Esophagus muscularis mucosa (tissue), 4 donors: ENCODE measurements around the gene NRP1. TPM values are rescaled to one million over a fixed set of nuclear protein-coding genes. Genes with fewer than 3 reads are reported as not detected.

Experiments used
- DNase-seq: peaks from one replicate; pipeline ENCODE4 v3.0.0-alpha.2; 2017; ENCODE audit errors: extremely low spot score
- H3K27ac ChIP-seq, 4 donors: fragments of 200-600 bp; sonication (generic); replicated peaks in 1 of 4; 1 replicate in 3 of 4; 2 replicates in 1 of 4; pipeline ENCODE4 v1.5.1; 2016 to 2019; ENCODE audit warnings: mild to moderate bottlenecking in 1 of 4
- H3K27me3 ChIP-seq, 4 donors: fragments of 200-600 bp; sonication (generic); one replicate each; pipeline versions ENCODE4 v1.5.1 to v1.6.0; 2016 to 2019
- H3K36me3 ChIP-seq, 4 donors: fragments of 200-600 bp; sonication (generic); one replicate each; pipeline ENCODE4 v1.5.1; 2016 to 2019
- H3K4me1 ChIP-seq, 4 donors: fragments of 200-600 bp; sonication (generic); one replicate each; pipeline ENCODE4 v1.5.1; 2016 to 2019
- H3K4me3 ChIP-seq, 4 donors: fragments of 200-600 bp; sonication (generic); 1 replicate in 2 of 4; 2 replicates in 2 of 4; pipeline ENCODE4 v1.5.1; 2016 to 2019; ENCODE audit warnings: mild to moderate bottlenecking in 4 of 4, moderate library complexity in 1 of 4
- H3K9me3 ChIP-seq, 4 donors: fragments of 200-600 bp; sonication (generic); 1 replicate in 3 of 4; 2 replicates in 1 of 4; pipeline ENCODE4 v1.5.1; 2016 to 2019
- CTCF ChIP-seq, 3 experiments: fragments of 200-600 bp in 2 of 3; fragments of 450-650 bp in 1 of 3; sonication (generic) in 2 of 3; IDR thresholded peaks; one replicate each; pipeline ENCODE4 v1.5.1; 2017 to 2019; ENCODE audit warnings: antibody characterized with exemption in 3 of 3, mild to moderate bottlenecking in 2 of 3, moderate library complexity in 1 of 3
- EP300 ChIP-seq: sonication (generic); formaldehyde crosslinking; IDR thresholded peaks from one replicate; pipeline ENCODE4 v1.6.1; 2017; ENCODE audit warnings: antibody characterized with exemption
- POLR2A ChIP-seq: fragments of 450-650 bp; IDR thresholded peaks from one replicate; pipeline ENCODE4 v1.6.1; 2017; ENCODE audit warnings: antibody characterized with exemption, moderate library complexity, mild to moderate bottlenecking, low read depth
- POLR2AphosphoS5 ChIP-seq, 2 donors: sonication (generic); formaldehyde crosslinking; IDR thresholded peaks; one replicate each; pipeline ENCODE4 v1.6.1; 2017; ENCODE audit warnings: antibody characterized with exemption in 2 of 2
- WGBS: methylation state at CpG from one replicate; pipeline ENCODE4 v1.1.5; 2018; 5-methylcytosine and 5-hydroxymethylcytosine counted together
- intact Hi-C: fragments of 100-400 bp; cut with DNase I; formaldehyde crosslinking; loops from one replicate; pipeline ENCODE4 v1.15.1; 2023
- total RNA-seq, 4 donors: library from RNA; depleted of rRNA; stranded (reverse); fragments of >200 nt; gene quantifications; one replicate each; pipeline versions ENCODE4 v1.1.0 to v1.2.1, GENCODE V29; 2016

NRP1 gene
- total RNA-seq, 4 donors from 2014 or later: 36.5 to 64.4 (median 54.1) TPM

DNA sequence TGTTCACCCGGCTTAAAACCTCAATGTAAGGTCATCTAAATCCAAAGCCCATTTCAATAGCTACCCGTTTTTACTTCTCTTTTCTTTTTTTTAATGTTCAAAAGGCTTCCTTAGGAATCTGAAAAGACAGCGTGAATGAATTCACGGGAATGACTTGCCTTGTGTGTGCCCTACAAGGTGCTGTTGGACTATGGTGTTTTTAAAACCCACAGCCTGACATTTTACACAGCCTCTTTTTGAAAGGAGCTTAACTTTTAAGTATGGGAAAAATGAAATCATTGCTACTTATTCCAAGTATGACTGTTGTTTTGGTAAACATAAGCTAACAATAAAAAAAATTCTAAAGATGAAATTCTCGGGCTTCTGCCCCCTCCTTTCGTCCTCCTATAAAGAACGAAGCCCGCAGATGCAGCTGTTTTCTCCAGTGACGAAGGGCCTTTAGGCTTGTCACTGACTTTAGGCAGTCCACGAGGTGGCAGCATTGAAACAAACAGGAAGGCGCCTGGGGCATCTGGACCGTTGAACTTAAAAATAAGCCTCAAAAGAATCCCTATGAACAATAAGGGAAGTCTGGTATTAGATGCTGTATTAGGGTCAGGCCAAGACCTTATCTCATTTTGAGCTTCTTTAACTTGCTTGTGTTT is 141.3 kb downstream of the NRP1 start:
- intact Hi-C loops: loop anchor here (2.0 to 5.0 kb wide), 2 partner anchors 140 to 1444 kb away; no protein-coding TSS in a partner anchor
- H3K27ac ChIP-seq: peak overlapping the region; percentile 4 to 53 (median 22)
- peaks cover 0 to 58% (median 21%) of the 10 kb centered on the region in 4 donors for H3K36me3 ChIP-seq
- H3K4me3 ChIP-seq: no peak overlapping the region
- no peak for DNase-seq
- H3K27me3 ChIP-seq: no peaks in the 10 kb centered on the region
- WGBS: 24% methylated on average over 12 of the region's 12 CpGs
- TF ChIP-seq POLR2A (no peak), POLR2AphosphoS5 (IDR thresholded peaks at IDR 0.05) (peak in 1 of 2 donors; percentile 45), CTCF (IDR thresholded peaks at IDR 0.05) (peak; percentile 81 to 86 (median 81))
- peaks cover 20 to 42% (median 40%) of the 10 kb centered on the region in 4 donors for H3K4me1 ChIP-seq
- no peaks in the 10 kb centered on the region for H3K9me3 ChIP-seq

- 88% methylated on average over 5 of the region's 5 CpGs for WGBS
- Histone ChIP-seq H3K4me1 (peaks cover 20 to 38% (median 34%) of the 10 kb centered on the region in 4 donors), H3K27me3 (no peaks in the 10 kb centered on the region), H3K36me3 (peaks cover 0 to 62% (median 27%) of the 10 kb centered on the region in 4 donors), H3K4me3 (no peak overlapping the region), H3K9me3 (no peaks in the 10 kb centered on the region), H3K27ac (no peak overlapping the region)
- DNase-seq: no peak
- no peak for TF ChIP-seq CTCF (IDR thresholded peaks at IDR 0.05)
- intact Hi-C loops: loop anchor here (2.0 to 5.0 kb wide), 2 partner anchors 141 to 1445 kb away; no protein-coding TSS in a partner anchor
Measured at GRCh38 chr10:33192190-33192589, 142.3 kb downstream of the NRP1 start.

DNA sequence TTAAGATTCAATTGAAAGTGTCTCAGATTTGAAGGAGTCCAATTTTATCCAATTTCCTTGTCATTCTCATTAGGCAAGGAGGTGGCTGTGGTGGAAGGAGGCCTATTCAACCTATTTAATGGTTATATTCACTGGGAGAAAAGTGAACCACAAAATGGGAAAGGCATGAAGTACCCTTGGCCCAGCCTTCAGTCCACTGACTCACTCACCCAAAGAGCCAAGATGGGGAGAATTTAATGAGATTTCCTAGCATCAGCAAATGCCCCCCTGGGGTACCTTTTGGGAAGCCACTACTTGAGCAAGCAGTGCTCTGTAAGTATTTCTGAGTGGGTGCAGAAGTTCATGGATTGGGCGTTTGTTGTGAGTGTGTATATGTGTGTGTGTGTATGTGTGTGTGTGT is 144.1 kb downstream of the NRP1 start:
- intact Hi-C loops: loop anchor here (5.0 kb wide), 1 partner anchor 1447 kb away; no protein-coding TSS in a partner anchor
- H3K27me3 ChIP-seq: no peaks in the 10 kb centered on the region
- no peak overlapping the region for H3K27ac ChIP-seq
- TF ChIP-seq POLR2AphosphoS5 (IDR thresholded peaks at IDR 0.05) (no peak), CTCF (IDR thresholded peaks at IDR 0.05) (no peak), EP300 (no peak), POLR2A (no peak)
- no peak overlapping the region for H3K4me3 ChIP-seq
- H3K36me3 ChIP-seq: peaks cover 0 to 67% (median 27%) of the 10 kb centered on the region in 4 donors
- 91% methylated on average over 1 of the region's 1 CpG for WGBS
- no peaks in the 10 kb centered on the region for H3K9me3 ChIP-seq
- DNase-seq: no peak
- peaks cover 20 to 23% (median 21%) of the 10 kb centered on the region in 4 donors for H3K4me1 ChIP-seq

DNA sequence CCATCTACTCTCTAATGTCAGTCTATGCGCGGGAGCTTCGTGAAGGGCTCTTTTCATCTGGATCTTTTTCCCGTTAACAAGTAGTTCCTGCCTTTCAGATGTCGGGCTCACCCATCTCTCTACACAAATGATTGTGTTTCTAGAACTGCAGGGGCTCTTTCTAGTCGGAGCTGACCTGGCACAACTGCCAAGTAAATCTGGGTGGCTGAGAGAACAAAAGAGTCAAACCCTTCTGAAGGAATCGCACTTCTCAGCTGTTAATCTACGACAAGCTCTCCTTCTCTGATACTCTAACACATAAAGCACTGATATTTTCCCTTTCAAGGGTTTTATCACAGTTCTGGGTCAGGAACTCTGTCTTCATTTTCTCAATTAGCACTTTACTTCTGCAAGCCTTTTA is 144.7 kb downstream of the NRP1 start:
- 94% methylated on average over 8 of the region's 8 CpGs for WGBS
- H3K36me3 ChIP-seq: peaks cover 0 to 67% (median 33%) of the 10 kb centered on the region in 4 donors
- no peak overlapping the region for H3K27ac ChIP-seq
- TF ChIP-seq POLR2A: no peak
- peaks cover 14 to 20% (median 18%) of the 10 kb centered on the region in 4 donors for H3K4me1 ChIP-seq
- DNase-seq: no peak
- no peak overlapping the region for H3K4me3 ChIP-seq
- H3K27me3 ChIP-seq: no peaks in the 10 kb centered on the region
- no peaks in the 10 kb centered on the region for H3K9me3 ChIP-seq
- intact Hi-C loops: loop anchor here (5.0 kb wide), 1 partner anchor 1447 kb away; no protein-coding TSS in a partner anchor

DNA sequence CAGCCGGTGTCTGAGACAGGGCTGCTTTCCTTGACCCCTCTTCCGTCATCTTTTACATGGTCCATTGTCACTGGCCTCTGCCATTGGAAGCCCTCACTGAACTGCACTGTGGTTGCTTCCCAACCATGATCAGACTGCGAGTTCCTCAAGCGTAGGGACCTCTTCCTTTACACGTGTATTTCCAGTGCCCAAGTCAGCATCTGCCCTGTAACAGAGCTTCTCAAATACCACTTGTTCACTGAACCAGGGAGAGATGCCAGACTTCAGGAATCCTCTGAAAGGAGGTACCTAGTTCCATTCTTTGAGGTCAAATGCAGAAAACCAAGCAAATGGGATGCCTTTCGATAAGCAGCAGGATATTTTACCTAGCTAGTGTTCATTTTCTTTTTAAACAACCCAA is 145.1 kb downstream of the NRP1 start:
- Histone ChIP-seq H3K36me3 (peaks cover 0 to 72% (median 35%) of the 10 kb centered on the region in 4 donors), H3K4me3 (no peak overlapping the region), H3K27ac (no peak overlapping the region), H3K9me3 (no peaks in the 10 kb centered on the region), H3K4me1 (peaks cover 10 to 15% (median 14%) of the 10 kb centered on the region in 4 donors), H3K27me3 (no peaks in the 10 kb centered on the region)
- no peak for DNase-seq
- 85% methylated on average over 6 of the region's 6 CpGs for WGBS
- intact Hi-C loops: no loop called here
- TF ChIP-seq POLR2AphosphoS5 (IDR thresholded peaks at IDR 0.05) (no peak), CTCF (IDR thresholded peaks at IDR 0.05) (no peak), POLR2A (no peak), EP300 (no peak)
